Left lobe of liver (tissue), 2 donors: ENCODE data around the gene OSM. TPM values are rescaled to one million over a fixed set of nuclear protein-coding genes. Genes with fewer than 3 reads are reported as not detected.
A peak's percentile ranks its signal among the peaks of the same experiment; 100 is the strongest.

Experiments used
- ATAC-seq: fragments of 200-7000 bp; cut with Tn5 transposase; one replicate; pipeline ENCODE4 v1.9.1; 2020; ENCODE audit warnings: mild to moderate bottlenecking, moderate library complexity
- DNase-seq: peaks from one replicate; pipeline ENCODE4 v3.0.0-alpha.2; 2020; ENCODE audit warnings: low spot score
- total RNA-seq: library from RNA; stranded (reverse); gene quantifications from one replicate; pipeline ENCODE4 v1.2.1, GENCODE V29; 2021
- donor health status: DM: no; HTN: no; CAD: no; lungs with moderate emphysema.
- donor health status: DM: no; HTN: yes; CAD: no.

OSM gene
- 0.10 TPM for total RNA-seq

DNA sequence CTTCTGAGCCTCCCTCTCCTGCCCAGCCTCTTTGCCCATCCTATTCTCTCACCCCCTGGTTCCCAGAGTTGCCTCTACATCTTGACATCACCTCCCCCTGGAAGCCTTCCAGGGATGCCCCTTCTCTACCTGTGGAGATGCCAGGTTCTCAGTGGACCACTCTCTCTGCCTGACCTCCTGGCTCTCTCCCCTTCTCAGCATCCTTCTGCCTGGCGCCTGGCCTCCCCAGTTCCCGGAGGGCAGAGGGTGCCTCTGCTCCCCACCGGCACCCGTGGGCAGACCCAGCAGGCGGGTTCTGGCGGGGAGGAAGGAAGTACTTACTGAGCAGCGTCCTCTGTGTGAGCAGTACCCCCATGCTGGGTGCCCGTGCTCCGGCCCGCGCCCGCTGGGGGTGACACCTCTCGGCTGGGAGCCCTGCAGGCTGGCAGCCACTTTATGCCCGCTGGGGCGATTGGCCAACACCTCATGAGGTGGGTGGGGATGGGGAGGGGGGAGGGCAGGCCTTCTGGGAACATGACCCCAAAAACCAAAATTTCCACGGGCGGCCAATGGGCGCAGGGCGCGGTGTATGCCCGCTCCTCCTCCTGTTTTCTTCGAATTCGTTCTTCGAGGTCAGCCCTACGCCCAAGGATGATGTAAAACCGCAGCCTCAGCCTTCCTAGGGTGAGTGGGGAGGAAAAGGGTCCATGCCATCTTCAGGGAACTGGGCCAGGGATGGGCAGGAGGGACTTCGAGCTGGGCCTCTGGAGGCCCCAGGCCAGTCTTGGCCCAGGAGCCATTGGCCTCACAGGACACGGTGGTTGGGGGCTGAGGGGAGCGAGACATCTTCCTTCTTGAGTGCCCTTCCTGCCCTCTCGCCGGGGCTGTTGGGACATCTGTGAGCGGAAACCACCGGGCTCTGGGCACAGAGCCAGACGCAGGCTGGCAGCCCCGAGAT, at the start of gene OSM:
Gene OSM (minus strand): TSS at position 407 of the 937 bp plus-strand sequence. CDS start 52 bp downstream, at position 355.
- ATAC-seq: no peak
- peak; percentile 68 for DNase-seq

DNA sequence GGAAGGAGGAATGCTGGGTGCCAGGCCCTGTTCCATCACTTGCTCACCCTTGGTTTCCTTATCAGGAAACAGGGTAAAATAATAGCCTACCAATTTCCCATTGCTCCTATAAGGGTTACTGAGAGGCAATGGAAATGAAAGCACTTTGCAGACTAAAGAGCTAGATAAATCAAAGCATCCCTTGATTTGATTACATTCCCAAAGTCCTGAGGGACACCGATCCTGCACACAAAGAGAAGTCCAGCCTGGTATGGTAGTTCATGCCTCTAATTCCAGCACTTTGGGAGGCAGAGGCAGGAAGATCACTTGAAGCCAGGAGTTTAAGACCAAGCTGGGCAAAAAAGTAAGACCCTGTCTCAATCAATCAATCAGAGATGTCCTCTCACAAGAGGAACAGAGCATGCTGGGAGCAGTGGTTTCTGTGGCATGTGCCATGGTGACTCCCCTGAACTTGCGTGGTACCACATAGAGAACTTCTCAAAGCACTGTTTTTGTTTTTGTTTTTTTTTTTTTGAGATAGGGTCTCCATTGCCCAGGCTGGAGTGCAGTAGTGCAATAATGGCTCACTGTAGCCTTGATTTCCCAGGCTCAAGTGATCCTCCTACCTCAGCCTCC, 49.4 kb upstream of the OSM start:
- DNase-seq: no peak
- no peak for ATAC-seq

DNA sequence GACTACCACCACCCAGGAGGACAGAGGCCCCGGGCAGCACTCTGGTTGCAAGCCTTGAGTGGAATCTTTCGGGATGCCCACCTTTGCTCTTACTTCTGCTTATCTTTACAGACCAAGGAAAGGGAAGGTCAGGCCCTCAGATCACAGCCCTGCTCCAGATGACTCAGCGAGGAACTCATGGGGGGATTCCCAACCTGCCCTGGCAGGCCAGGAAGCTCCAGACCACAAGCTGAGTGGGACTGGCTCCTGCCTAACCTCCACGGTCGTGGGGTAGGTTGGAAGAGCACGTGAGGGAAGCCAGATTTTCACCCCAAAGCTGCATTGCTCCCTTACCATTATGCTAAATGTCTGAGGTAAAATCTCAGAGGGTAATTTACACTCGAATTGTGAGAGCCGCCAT, 48.3 kb upstream of the OSM start:
- DNase-seq: no peak
- ATAC-seq: no peak

DNA sequence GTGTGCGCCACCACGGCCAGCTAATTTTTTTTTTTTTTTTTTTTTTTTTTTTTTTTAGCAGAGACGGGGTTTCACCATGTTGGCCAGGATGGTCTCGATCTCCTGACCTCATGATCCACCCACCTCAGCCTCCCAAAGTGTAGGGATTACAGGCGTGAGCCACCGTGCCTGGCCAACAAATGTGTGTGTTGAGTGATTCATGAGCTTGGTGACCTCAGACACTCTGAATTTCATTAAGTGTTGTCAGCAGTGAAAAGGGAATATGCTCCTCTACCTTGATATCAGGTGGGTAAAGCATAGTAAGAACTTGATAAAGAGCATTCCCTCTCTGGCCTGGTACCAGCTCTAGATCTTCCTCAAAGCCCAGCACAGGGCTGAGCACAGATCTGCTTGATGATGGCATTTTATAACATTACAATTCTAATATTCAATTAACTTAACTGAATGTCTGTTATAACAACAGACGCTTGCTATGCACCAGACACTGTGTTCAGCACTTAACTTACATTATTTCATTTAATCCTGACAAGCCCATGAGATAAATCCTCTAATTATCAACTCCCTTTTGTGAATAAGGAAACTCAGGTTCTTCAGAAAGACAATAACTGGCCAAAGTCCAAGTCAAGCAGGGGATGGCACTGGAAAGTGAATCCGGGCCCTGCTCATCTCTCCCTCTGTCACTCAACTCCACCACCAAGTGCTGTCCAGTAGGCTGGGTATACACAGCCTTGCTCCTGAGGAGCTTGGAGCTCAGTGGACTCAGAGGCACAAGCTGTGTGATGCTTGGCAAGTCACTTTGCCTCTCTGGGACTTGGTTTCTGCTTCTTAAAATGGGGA, 47.1 kb upstream of the OSM start:
- no peak for DNase-seq
- ATAC-seq: no peak

DNA sequence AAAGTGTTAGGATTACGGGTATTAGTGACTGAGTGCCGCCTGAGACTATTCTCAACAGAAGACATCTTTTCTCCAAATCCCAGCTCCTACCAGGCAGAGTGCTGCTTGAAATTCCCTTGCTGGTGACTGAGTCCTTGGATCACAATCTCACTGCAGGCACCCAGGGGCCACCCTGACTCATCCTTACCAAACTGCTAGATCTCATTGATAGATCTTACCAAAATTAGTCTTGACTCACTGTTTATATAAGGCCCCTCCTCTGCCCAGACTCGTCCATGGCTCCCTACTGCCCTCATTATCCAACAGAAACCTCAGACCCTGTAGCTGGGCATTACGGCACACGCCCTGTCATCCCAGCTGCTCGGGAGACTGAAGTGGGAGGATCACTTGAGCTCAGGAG, 45.4 kb upstream of the OSM start:
- no peak for DNase-seq
- ATAC-seq: no peak

DNA sequence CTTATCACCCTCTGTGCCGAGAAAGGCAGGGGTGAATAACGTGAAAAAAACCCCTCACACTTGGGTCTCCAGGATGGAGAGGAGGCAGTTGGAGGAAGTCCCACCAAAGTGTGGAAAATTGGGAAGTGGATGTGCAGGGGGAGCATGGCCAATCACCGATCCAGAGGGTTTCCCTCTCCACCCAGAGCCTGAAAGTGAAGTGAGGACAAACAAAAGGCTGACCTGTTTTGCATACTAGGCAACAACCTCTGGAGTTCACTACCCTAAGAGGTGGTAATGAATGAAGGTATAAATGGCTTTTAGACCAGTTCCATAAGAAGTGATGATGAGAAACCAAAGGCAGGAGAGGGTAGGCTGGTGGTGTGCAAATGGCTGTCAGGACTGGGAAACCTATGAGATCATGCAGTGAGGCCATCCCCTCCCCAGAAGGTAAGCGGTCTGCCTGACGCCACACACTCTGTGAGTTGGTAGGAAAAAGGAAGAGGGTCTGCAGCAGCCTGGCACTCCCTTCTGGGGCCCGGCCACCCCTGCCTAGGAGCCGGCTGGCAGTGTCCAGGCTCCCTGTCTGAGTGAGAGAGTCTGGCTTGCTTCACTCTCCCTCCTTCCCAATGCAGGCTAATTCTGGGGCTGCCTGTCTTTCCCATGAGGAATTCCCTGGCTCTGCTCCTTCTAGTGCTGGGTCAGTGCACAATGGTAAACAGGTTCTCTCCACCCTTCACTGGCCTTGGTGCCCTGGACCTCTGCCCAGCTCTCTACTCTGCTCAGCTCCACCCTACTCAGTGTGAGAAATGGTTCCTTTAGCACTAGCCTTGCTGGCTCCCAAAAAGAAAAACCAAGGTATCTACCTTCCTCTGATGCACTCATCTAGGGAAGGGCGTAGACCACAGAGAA, 44.5 kb upstream of the OSM start:
- peak; percentile 86 for DNase-seq
- ATAC-seq: peak; percentile 91

DNA sequence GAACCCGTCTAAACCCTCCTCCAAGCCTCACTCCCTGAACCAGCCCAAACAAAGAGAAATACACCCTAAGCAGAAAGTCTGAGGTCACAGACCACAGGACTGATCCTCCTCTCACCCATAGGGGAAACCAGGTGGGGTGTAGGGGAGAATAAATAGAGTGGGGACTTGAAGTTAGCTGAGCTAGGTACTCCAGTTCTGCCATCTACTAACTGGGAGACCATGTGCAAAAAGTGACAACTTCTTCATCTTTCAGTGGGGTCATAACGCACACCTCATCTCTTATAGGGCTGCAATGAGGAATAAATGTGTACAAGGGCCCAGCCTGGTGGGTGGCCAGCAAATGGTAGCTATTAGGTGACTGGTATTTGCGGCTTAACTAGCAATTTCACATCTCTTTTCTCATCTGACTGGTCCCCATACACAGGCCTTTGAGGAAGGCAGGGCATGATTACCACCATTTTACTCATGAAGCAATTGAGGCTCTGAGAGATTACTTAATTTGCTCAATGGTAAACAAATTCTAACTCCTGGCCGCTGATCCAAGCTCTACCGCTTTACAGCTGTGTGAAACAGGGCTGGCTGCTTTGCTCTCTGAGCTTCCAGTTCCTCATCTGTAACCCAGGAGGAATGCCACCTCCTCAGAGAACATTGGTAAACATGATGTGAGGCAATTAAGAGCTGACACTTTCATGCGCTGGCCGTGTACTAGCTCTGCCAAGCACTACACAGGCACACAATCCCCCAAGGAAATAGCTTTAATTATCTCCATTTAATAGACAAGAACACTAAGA, 43.5 kb upstream of the OSM start:
- DNase-seq: no peak

DNA sequence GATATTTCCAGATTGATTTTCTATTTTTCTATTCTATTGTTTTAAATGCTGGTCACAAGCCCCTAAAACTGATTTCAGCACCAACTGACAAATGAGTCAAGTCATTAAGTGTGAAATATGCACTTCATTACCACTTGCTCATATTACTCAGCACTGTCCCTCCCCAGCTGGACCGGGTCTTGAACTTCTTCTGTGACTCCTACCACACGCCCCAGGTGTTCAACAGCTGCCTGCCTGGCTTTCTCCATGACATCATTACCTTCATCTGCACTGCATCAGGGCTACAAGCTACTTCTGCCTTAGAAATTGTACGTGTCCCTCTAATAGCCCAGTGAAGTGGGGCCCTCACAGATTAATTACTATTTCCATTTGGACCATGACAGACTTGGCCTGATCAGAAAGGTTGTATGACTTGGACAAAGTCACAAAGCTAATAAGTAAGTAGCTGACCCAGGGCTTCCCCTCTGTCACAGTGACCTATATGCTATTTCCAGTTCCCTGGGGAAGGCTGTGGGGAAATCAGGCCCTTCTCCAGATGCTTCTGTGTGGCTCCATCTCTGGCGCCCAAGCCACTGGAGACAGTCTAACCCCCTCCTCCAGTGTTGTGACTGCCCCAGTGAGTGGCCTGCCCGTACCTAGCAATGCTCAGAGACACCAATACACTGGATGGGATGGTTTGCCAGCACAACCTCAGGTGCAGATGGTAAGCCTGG, 42.0 kb upstream of the OSM start:
- no peak for ATAC-seq
- no peak for DNase-seq

More for the DNA sequence above, 43.5 kb upstream of the OSM start:
- ATAC-seq: peak; percentile 48

DNA sequence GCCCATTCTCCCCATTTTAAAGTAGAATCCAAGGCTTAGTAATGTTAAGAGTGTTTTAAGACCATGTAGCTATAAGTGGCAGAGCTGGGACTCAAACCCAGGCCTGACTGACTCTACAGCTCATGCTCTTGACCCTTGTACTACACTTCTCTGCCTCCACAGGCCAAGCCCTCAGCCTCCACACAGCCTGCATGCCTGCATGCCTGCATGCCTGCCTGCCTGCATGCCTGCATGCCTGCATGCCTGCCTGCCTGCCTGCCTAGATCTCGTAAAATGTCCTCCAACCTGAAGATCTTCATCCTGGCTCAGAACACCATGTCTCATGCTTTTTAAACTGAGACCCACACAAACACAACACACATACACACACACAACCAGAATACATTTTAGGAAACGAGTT, 41.4 kb upstream of the OSM start:
- ATAC-seq: no peak
- no peak for DNase-seq

DNA sequence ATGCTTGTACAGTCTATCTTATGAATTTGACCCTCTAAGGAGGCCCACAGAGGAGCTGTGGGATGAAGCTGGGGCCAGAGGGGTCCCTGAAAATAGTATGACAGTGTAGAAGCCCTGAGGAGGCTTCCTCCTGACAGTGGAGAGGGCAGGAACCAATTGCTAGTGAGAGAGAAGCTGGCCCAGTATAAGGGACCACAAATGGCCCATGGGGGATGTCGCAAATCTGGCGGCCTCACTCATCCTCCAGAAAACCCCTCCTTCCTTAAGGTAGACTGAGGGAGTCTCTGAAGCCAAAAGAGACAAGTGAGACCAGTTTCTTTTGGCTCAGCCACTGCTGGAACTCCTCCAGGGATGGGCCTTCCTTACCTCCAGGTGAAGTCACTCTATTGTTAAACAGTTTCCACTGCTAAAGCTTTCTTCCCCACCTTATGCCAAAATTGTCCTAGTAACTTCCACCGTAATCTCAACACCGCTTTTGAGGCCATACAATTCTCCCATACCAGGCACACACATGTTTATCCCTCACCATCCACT, 40.5 kb upstream of the OSM start:
- DNase-seq (no peak), ATAC-seq (no peak)

DNA sequence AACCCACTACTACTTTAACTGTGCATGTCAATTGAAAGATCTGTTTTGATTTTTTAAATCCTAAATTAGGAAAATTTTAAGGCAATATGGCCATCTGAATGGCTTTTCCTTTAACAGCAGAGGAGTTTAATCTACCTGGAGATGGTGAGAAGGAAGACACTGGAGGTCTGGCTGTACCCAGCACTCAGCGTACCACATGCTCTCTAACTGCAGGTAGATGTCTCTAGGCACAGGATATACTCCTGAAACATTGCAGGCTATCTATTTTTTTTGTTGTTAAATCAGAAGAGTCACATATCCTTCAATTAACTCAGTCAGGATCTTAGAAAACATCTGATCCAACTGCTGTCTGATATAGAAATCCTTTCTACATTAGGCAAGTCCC, 40.0 kb upstream of the OSM start:
- DNase-seq (no peak), ATAC-seq (no peak)

DNA sequence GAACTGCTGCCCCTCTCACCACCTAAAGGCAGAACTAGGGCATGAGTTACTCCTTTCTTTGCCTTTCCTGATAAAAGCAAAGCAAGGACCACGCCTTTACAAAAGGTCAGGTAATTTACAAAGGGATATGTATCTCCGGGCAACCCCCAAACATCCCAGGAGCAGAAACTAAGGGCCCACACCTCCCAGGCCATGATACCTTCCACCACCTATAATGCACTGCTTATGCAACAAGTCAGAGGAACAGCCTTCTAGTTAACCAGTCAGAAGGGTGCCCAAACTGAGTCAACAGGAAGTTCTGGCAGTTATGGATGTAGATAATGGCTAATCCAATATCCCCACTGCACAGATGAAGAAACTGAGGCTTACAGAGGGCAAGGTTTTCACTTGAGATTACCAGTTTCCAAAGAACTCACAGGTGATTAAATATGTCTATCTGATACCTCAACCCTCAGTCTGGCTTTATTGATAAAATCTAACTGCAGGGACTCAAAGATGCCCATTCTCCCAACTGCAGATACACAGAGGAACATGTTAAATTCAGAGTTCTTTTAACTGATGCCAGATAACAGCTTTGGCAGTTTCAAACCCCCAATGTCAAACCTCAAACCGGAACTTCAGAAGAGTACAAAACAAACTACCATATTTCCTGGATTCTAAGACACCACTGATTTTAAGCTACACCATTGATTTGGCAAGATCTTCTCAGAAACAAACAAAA, 39.4 kb upstream of the OSM start:
- ATAC-seq (no peak), DNase-seq (no peak)

DNA sequence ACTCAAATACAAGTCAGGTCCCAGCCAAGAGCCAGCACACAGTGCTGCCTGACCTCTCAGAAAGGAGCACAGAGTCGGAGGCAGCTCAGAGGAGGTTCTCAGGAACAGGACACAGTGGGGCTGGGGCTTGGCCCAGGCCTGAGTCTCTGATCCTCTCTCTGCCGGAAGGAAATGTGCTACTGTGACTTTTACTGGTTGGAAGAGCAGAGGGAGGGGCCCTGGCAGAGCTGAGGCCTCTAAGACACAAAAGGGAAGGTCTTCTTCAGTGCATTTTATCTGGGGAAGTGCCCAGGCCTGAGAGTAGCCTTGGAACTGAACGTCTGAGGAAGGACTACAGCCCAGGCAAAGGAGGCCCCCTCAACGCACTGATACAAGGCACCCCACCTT, 38.9 kb upstream of the OSM start:
- ATAC-seq (peak; percentile 65), DNase-seq (no peak)

DNA sequence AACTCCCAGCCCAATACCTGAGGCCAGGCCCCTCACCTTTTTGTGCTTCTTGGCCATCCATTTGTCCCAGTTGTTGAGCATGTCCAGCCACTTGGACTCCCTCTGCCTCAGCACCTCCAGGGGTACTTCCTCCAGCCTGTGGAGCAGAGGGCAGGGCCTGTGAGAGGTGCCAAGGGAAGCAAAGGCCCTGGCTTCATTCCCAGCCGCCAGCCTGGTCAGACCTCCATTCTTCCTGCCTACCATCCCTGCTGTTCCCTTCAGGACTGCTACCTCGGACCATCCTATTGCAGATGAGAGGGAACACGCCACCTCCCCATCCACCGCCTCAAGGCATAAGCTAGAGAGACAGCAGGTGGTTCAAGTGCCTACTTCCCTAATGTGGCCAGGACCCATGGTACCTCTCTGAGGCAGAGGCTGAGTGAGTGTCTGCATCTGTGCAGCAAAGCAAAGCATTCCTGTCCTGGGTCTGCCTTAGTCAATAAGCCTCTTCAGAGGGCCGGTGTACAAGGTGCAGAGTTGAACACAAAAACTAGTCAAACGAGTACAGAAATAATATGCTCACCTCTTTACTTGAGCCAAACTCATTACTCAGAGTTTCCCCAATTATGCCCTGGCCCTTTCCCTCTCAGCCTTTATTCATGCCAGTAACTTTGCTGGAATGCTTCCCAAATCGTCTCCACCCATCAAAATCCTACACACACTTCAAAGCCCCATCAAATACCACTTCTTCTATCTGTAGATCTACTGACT, 38.0 kb upstream of the OSM start:
- DNase-seq (no peak), ATAC-seq (peak; percentile 32)

DNA sequence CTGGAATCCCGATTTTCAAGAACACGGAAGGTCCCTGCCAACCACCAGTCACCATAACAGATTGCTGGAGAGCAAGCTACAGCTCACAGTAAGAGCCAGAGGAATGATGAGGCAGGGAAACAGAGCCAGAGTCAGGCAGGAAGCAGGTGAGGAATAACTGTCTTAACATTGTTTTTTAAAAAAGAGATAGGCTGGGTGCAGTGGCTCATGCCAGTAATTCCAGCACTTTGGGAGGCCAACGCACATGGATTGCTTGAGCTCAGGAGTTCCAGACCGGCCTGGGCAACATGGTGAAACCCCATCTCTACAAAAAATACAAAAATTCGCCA, 36.1 kb upstream of the OSM start:
- no peak for ATAC-seq
- no peak for DNase-seq

DNA sequence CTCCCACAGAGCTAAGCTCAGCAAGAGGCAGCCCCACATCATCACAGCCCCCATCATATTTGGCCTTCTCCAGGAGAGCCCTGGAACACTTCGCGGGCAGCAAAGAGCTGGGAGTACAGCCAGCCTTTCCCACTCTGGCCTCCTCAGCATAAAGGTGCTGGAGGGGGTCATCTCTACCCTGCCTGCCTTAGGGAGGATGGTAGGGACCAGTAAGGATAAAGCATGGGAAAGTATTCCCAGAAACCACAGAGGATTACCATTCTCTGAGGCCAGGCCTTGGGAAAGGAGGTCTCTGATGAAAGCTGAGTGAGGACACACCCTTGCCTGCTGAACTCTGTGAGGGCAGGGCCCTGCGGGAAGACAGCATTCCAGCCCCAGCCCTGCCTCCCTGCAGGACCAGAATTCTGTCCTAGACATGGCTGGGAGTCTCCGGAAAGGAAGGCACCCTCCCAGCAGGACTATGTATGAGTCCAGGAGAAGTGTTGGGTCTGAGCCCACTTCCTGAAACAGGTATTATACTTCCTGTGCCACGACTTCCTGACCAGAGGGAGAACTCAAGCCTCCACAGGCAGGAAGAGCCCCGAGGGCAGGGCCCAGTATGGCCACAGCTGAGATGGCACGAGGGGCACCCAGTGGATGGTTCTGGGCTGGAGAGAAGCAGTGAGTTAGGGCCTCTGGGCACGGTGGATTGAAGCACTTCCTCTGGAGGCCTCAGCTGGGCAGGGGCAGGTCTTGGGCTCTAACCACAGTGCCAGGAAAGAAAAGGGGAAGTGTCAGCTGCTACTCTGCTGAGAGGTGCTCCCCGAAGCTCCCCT, 35.6 kb upstream of the OSM start:
- ATAC-seq: no peak

DNA sequence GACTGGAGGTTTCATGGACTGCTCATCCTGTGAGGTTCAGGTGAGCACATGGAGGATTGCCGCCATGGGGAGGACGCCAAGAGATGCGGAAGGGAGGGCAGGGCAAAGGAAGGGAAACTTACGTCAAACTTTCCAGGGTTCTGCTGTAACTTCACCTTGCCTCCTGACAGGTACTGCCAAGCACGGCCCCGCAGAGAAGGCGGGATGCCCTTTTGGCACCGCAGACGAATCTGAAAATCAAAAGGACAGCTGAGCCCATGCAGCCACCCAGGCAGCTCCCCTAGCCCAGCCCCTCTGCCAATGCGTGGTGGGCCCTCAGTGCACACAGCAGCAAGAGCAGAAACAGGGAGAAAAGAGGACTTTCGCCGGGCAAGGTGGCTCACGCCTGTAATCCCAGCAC, 32.7 kb upstream of the OSM start:
- ATAC-seq: no peak
- DNase-seq: no peak

More for the DNA sequence above, 35.6 kb upstream of the OSM start:
- no peak for DNase-seq
